HG02970 (cell line): ENCODE data around the gene NRXN3.
"Not testable (repeated sequence)": the region's sequence is repeated elsewhere in the genome, so short reads cannot be mapped to it uniquely, and the experiment has no call there.

Source experiments
- ATAC-seq: cut with Tn5 transposase; IDR thresholded peaks from one replicate; pipeline ENCODE4 v1.9.1; 2021; ENCODE audit warnings: mild to moderate bottlenecking, moderate library complexity, moderate number of reproducible peaks; ENCODE audit not compliant: unreplicated experiment, low FRiP score

NRXN3 gene

GRCh38 chr14:78383060-78383459, 212.9 kb downstream of the NRXN3 start:
- no peak for ATAC-seq

- ATAC-seq: no peak
Observed at GRCh38 chr14:78398216-78398615, 228.0 kb downstream of the NRXN3 start.

GRCh38 chr14:78399316-78399889, 229.2 kb downstream of the NRXN3 start:
- no peak for ATAC-seq

- no peak for ATAC-seq
Observed at GRCh38 chr14:78401866-78402265, 231.7 kb downstream of the NRXN3 start.

- ATAC-seq: no peak
Observed at GRCh38 chr14:78403278-78403815, 233.2 kb downstream of the NRXN3 start.

GRCh38 chr14:78405079-78405856, 235.1 kb downstream of the NRXN3 start:
- no peak for ATAC-seq

- no peak for ATAC-seq
Observed at GRCh38 chr14:78412475-78412874, 242.3 kb downstream of the NRXN3 start.

- ATAC-seq: no peak
Observed at GRCh38 chr14:78414172-78414571, 244.0 kb downstream of the NRXN3 start.

GRCh38 chr14:78417532-78417931, 247.4 kb downstream of the NRXN3 start:
- no peak for ATAC-seq

GRCh38 chr14:78424311-78424710, 254.1 kb downstream of the NRXN3 start:
- ATAC-seq: no peak

- ATAC-seq: no peak
Observed at GRCh38 chr14:78425330-78425729, 255.2 kb downstream of the NRXN3 start.

GRCh38 chr14:78425782-78426181, 255.6 kb downstream of the NRXN3 start:
- no peak for ATAC-seq

GRCh38 chr14:78432046-78432445, 261.9 kb downstream of the NRXN3 start:
- ATAC-seq: no peak

GRCh38 chr14:78437448-78437847, 267.3 kb downstream of the NRXN3 start:
- not testable (repeated sequence) for ATAC-seq

- no peak for ATAC-seq
Observed at GRCh38 chr14:78440356-78440894, 270.3 kb downstream of the NRXN3 start.

GRCh38 chr14:78443834-78444233, 273.7 kb downstream of the NRXN3 start:
- ATAC-seq: no peak

GRCh38 chr14:78445275-78445674, 275.1 kb downstream of the NRXN3 start:
- ATAC-seq: no peak

GRCh38 chr14:78446807-78447206, 276.6 kb downstream of the NRXN3 start:
- no peak for ATAC-seq

- ATAC-seq: no peak
Observed at GRCh38 chr14:78448164-78449094, 278.3 kb downstream of the NRXN3 start.

- no peak for ATAC-seq
Observed at GRCh38 chr14:78450669-78451318, 280.6 kb downstream of the NRXN3 start.
